ENCODE data around the gene SMG9.

The SMG9 gene

GRCh38 chr19:43707158-43707712 lies 47.5 kb downstream of the SMG9 start:
- H3K9me3 ChIP-seq (ENCODE audit: control insufficient read depth, insufficient read depth, low read length) = no peaks in the 10 kb centered on the region
- H3K9me2 ChIP-seq (replicated peaks; ENCODE audit: control insufficient read depth, low read length) = no peaks in the 10 kb centered on the region
- H3K27me3 ChIP-seq (ENCODE audit: control insufficient read depth, low read length) = no peaks in the 10 kb centered on the region
- no peak for TF ChIP-seq CTCF (IDR thresholded peaks at IDR 0.05; ENCODE audit: low read depth, low read length, poor library complexity, severe bottlenecking)
- no peak for TF ChIP-seq EZH2phosphoT487 (IDR thresholded peaks at IDR 0.05; ENCODE audit: borderline replicate concordance, low read length)
- H3K4me1 ChIP-seq (ENCODE audit: control insufficient read depth, low read length) = no peaks in the 10 kb centered on the region
- H4K20me1 ChIP-seq (ENCODE audit: control insufficient read depth, insufficient read depth, low read depth, low read length) = no peaks in the 10 kb centered on the region
- no peak overlapping the region for H3K4me3 ChIP-seq (ENCODE audit: low read length)
- H3F3A ChIP-seq (ENCODE audit: control insufficient read depth, insufficient read depth) = no peaks in the 10 kb centered on the region
- no peak overlapping the region for H3K4me2 ChIP-seq (ENCODE audit: low read length)
- H3K27ac ChIP-seq (ENCODE audit: low read depth, low read length) = no peak overlapping the region
- no peaks in the 10 kb centered on the region for H3K36me3 ChIP-seq (ENCODE audit: control insufficient read depth, low read length)
- H3K79me2 ChIP-seq (ENCODE audit: control insufficient read depth, low read length) = no peaks in the 10 kb centered on the region

GRCh38 chr19:43705729-43706128 lies 49.0 kb downstream of the SMG9 start:
- no peak overlapping the region for H3K4me3 ChIP-seq (ENCODE audit: low read length)
- no peaks in the 10 kb centered on the region for H3F3A ChIP-seq (ENCODE audit: control insufficient read depth, insufficient read depth)
- H3K79me2 ChIP-seq (ENCODE audit: control insufficient read depth, low read length) = no peaks in the 10 kb centered on the region
- no peaks in the 10 kb centered on the region for H3K9me3 ChIP-seq (ENCODE audit: control insufficient read depth, insufficient read depth, low read length)
- peaks cover 7% of the 10 kb centered on the region for H3K4me1 ChIP-seq (ENCODE audit: control insufficient read depth, low read length)
- H4K20me1 ChIP-seq (ENCODE audit: control insufficient read depth, insufficient read depth, low read depth, low read length) = no peaks in the 10 kb centered on the region
- H3K36me3 ChIP-seq (ENCODE audit: control insufficient read depth, low read length) = no peaks in the 10 kb centered on the region
- TF ChIP-seq CTCF (IDR thresholded peaks at IDR 0.05; ENCODE audit: low read depth, low read length, poor library complexity, severe bottlenecking) = no peak
- TF ChIP-seq EZH2phosphoT487 (IDR thresholded peaks at IDR 0.05; ENCODE audit: borderline replicate concordance, low read length) = no peak
- no peak overlapping the region for H3K27ac ChIP-seq (ENCODE audit: low read depth, low read length)
- no peaks in the 10 kb centered on the region for H3K27me3 ChIP-seq (ENCODE audit: control insufficient read depth, low read length)
- no peak overlapping the region for H3K4me2 ChIP-seq (ENCODE audit: low read length)
- H3K9me2 ChIP-seq (replicated peaks; ENCODE audit: control insufficient read depth, low read length) = no peaks in the 10 kb centered on the region

GRCh38 chr19:43704002-43704705 lies 50.6 kb downstream of the SMG9 start:
- Histone ChIP-seq H3K4me3 (ENCODE audit: low read length) (no peak overlapping the region), H3K9me2 (replicated peaks; ENCODE audit: control insufficient read depth, low read length) (no peaks in the 10 kb centered on the region), H3K36me3 (ENCODE audit: control insufficient read depth, low read length) (no peaks in the 10 kb centered on the region), H3K9me3 (ENCODE audit: control insufficient read depth, insufficient read depth, low read length) (no peaks in the 10 kb centered on the region), H3F3A (ENCODE audit: control insufficient read depth, insufficient read depth) (no peaks in the 10 kb centered on the region), H3K27me3 (ENCODE audit: control insufficient read depth, low read length) (no peaks in the 10 kb centered on the region), H4K20me1 (ENCODE audit: control insufficient read depth, insufficient read depth, low read depth, low read length) (no peaks in the 10 kb centered on the region), H3K27ac (ENCODE audit: low read depth, low read length) (no peak overlapping the region), H3K4me2 (ENCODE audit: low read length) (no peak overlapping the region), H3K4me1 (ENCODE audit: control insufficient read depth, low read length) (peaks cover 7% of the 10 kb centered on the region), H3K79me2 (ENCODE audit: control insufficient read depth, low read length) (no peaks in the 10 kb centered on the region)
- TF ChIP-seq EZH2phosphoT487 (IDR thresholded peaks at IDR 0.05; ENCODE audit: borderline replicate concordance, low read length) (no peak), CTCF (IDR thresholded peaks at IDR 0.05; ENCODE audit: low read depth, low read length, poor library complexity, severe bottlenecking) (no peak)
